Activated CD8-positive, alpha-beta memory T cell treated with anti-CD3 and anti-CD28 coated beads, Interleukin-2, amount 50 U/mL, for 24 hours (primary cell): ENCODE results near the gene PRKCH.

ENCODE experiments used
- DNase-seq: peaks from one replicate; pipeline ENCODE4 v3.0.0-alpha.2; 2020; ENCODE audit errors: extremely low read depth

The PRKCH gene

DNA sequence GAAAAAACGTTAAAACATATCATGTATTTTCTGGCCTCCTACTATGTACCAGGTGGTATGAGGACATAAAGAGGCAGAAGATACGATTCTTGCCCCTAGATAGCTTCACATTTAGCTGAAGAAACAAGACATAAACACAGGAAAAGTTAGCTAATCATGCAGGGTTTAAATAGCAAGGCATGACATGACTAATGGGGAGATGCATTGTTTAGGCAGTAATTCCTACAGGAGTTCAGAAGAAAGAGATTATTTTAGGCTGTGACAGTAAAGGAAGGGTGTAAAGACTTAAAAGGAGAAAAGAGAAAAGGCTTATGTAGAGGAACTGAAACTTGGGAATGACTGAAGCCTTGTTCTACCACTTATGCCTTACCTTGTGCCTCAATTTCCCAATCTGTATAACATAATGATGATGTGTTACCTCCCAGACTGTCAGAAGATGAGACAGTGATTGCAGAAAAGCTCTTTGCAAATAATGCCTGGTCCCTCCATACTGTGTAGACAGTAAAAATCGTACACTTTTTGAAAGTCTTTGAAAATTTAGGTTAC lies 44.4 kb downstream of the PRKCH start:
- DNase-seq = no peak

GRCh38 chr14:61368114-61368710 lies 46.8 kb downstream of the PRKCH start:
- no peak for DNase-seq

- no peak for DNase-seq
Measured at GRCh38 chr14:61368781-61369453, 47.5 kb downstream of the PRKCH start.

DNA sequence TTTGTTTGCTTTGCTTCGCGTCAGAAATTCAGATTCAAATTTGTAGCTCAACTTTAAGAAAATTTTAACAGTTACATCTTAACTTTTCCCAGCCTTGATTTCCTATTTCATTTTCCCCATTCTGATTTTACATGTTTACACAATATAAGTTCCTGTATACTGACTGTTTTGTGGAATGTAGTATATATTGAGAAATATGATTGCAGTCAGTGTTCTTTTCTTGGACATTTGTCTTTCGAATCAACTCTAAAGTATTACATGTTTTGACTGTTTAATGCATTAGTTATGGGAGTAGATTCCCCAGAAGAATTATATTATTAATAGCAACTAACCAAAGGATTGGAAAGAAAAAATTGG lies 48.1 kb downstream of the PRKCH start:
- no peak for DNase-seq

- DNase-seq = no peak
Measured at GRCh38 chr14:61372379-61372778, 51.0 kb downstream of the PRKCH start.

DNA sequence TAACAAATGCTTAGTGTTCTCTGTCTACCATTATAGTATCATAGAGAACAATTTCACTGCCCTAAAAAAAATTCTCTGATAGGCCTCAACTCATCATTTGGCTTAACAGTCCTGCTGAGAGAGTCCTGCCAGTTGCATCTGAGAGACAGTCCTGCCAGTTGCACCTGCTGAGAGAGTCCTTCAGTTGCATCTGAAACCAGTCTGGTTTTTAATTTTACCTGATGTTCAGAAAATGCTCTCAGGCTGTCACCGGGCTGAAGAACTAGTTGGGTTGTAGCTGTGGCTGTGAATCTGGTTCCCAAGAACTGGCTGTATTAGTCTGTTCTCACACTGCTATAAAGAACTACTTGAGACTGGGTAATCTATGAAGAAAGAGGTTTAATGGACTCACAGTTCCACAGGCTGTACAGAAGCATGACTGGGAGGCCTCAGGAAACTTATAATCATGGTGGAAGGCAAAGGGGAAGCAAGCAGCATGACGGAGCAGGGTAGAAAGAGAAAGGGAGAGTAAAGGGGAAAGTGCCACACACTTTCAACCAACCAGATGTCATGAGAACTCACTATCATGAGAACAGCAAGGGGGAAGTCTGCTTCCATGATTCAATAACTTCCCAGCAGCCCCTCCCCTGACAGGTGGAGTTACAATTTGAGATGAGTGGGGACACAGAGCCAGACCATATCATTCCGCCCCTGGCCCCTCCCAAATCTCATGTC lies 51.6 kb downstream of the PRKCH start:
- no peak for DNase-seq

- no peak for DNase-seq
Measured at GRCh38 chr14:61374284-61374683, 52.9 kb downstream of the PRKCH start.

- no peak for DNase-seq
Measured at GRCh38 chr14:61375218-61375617, 53.8 kb downstream of the PRKCH start.

DNA sequence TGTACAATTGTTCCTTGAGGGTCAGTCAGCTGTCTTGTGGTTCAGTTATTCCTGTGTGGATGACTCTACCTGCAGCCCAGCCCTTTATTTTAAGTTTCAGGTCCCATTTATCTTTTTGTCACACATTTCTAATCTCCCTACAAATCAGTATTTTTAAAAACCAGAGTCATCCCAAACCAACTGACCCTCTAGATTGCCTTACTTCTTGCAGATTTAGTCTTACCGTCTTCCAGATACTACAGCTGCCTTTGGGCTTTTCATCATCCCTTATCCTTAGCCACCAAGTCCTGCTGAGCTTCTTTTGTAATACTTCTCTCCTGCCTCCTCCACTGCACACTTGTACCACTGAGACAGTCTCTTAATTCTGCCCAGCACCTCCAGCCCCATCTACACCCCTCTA lies 54.9 kb downstream of the PRKCH start:
- DNase-seq = no peak

GRCh38 chr14:61377749-61378148 lies 56.4 kb downstream of the PRKCH start:
- DNase-seq = no peak

DNA sequence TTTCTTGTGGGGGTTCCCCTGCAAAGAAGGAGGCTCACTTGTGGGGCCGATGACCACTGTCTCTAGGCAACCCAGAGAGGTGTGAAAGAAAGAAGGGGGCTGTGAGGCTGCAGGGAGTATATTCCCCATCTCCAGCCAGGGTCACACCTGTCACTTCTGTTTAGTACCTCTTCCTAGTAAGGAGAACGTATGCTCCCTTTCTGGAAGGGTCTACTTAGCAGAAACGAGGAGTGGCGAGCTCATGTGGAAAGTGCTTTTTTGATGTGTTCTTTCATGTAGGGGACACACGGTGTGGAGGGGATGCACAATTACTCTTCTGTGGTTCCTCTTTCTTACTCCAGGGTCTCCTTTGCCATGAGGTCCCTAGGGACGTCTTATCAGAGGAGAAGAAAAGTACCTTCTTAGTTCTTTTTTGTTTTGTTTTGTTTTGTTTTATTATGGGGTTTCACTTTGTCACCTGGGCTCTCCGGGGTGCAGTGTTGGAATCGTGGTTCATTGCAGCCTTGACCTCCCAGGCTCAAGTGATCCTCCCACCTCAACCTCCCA lies 58.3 kb downstream of the PRKCH start:
- DNase-seq = no peak

DNA sequence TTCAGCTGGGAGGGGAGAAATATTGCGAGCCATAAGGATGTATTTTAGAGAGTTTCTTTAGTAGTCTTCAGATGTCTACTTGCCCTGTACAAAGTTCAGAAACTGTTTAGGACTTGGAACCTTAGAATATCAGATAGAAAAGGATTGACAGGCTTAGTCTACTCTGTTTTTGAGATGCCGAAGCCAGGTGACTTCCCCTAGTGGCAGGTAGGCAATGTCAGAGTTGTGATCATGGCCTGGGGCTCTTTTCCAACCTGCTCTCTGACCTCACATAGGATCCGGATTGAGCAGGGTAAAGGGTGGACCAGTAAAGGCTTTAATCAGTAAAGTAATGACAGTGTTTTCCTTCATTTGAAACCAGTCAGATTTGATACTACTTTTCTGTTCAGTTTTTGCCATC lies 59.6 kb downstream of the PRKCH start:
- DNase-seq = no peak

GRCh38 chr14:61381553-61381952 lies 60.2 kb downstream of the PRKCH start:
- DNase-seq = no peak

DNA sequence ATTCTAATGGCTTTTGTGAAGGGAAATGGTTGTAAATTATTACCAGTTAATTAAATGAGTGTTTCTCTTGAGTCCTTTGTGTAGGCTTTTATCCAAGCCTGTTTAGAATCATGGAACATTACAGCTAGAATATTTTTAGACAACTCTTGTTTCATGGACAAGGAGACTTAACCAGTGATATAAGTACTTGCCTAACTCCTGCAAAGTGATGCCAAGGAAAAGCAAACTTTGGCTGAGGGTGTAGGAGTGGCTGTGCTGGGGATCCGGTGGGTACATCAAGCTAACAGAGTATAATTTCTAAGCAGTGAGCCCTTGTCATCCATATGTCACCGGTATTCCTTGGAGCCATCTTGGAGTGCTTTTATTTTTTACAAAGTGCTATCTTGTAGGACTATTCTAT lies 61.5 kb downstream of the PRKCH start:
- DNase-seq = no peak

GRCh38 chr14:61385002-61385685 lies 63.8 kb downstream of the PRKCH start:
- no peak for DNase-seq

- DNase-seq = no peak
Measured at GRCh38 chr14:61386173-61386772, 64.9 kb downstream of the PRKCH start.

DNA sequence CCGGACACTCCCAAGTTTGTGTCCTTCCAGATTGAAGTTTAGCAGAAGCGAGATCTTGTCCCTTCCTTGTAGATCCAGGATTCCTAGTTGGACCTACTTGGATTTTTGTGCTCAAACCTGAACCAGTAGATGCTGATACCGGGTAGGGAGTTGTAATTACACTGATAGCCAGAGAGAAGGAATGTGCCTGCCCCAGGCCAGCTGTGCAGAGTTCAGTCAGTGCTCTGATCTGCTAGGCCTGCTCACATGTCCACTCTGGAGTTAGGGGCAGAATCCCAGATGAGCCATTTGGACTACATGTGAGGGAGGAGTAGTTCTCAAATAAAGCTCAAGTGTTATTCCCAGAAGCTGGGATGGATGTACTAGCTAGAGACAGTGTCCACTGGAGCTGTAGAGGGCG lies 65.7 kb downstream of the PRKCH start:
- no peak for DNase-seq

GRCh38 chr14:61388173-61388975 lies 67.0 kb downstream of the PRKCH start:
- no peak for DNase-seq

- DNase-seq = no peak
Measured at GRCh38 chr14:61388976-61389576, 67.7 kb downstream of the PRKCH start.

- no peak for DNase-seq
Measured at GRCh38 chr14:61391119-61391518, 69.7 kb downstream of the PRKCH start.
